ENCODE data around the gene MST1R. TPM values are rescaled to one million over a fixed set of nuclear protein-coding genes. Genes with fewer than 3 reads are reported as not detected.

Gene MST1R
- total RNA-seq, 1 donor from 2014 or later = not detected

DNA sequence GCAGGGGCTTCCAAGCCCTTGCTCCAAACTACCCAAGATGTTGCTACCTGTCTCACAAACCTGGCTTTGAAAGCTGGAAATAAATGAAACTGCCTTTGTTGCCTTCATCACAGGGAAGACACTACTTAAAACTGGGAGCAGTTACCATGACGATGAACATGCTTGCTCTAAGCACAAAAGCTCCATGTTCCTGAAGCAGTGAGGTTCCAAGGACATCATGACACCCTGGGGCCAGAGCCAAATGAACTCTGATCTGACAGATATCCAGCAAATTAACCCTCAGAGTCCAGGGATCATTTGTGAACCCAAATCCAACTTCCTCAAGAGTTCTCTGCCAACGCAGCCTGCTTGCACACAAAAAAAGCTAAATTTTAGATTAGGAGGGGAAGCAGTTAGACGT, 58.0 kb downstream of the MST1R start:
- no peaks in the 10 kb centered on the region for H3K4me1 ChIP-seq
- no peak for DNase-seq (ENCODE audit: low spot score in 2 of 2)
- TF ChIP-seq, protein P1, sequence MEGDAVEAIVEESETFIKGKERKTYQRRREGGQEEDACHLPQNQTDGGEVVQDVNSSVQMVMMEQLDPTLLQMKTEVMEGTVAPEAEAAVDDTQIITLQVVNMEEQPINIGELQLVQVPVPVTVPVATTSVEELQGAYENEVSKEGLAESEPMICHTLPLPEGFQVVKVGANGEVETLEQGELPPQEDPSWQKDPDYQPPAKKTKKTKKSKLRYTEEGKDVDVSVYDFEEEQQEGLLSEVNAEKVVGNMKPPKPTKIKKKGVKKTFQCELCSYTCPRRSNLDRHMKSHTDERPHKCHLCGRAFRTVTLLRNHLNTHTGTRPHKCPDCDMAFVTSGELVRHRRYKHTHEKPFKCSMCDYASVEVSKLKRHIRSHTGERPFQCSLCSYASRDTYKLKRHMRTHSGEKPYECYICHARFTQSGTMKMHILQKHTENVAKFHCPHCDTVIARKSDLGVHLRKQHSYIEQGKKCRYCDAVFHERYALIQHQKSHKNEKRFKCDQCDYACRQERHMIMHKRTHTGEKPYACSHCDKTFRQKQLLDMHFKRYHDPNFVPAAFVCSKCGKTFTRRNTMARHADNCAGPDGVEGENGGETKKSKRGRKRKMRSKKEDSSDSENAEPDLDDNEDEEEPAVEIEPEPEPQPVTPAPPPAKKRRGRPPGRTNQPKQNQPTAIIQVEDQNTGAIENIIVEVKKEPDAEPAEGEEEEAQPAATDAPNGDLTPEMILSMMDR (IDR thresholded peaks at IDR 0.05) = no peak
- no peaks in the 10 kb centered on the region for H3K27me3 ChIP-seq
- intact Hi-C loops (cut with DNase I) = no loop called here
- no peak overlapping the region for H3K27ac ChIP-seq
- H3K4me3 ChIP-seq = no peak overlapping the region
- H3K9me3 ChIP-seq = no peaks in the 10 kb centered on the region
- H3K36me3 ChIP-seq = no peaks in the 10 kb centered on the region

DNA sequence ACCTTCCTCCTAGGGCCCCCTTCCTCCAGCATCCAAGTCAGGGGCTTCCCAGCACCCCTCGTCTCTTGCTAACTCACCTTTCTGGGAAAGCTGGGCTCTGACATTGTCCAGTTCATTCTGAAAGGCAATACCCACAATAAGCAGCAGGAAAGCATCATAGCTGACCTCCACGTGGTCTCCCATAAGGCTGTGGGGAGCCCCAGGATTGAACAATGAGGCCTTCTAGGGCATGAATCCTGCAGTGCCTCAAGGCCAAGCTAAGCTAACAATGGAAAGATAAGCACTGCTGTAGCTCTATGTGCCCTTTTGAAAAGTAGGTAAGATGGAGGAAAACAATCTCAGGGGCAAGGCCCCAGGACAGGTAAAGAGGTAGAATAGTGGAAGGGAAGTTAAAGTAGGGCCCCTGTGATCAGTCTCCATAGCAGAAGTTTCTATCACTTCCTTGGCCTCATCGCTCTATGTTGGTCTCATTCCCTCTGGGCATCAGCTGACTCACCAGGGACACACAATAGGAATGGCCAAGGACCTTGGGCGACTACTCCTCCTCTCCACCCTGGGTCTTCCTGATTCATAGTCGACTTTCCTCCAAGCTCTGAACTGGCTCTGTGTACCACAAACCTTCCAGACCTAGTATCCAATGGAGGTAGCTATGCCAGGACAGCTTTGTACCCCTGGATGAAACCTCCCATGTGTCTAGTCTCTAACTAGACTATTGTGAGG, 59.0 kb downstream of the MST1R start:
- H3K36me3 ChIP-seq = no peaks in the 10 kb centered on the region
- H3K9me3 ChIP-seq = no peaks in the 10 kb centered on the region
- no peak overlapping the region for H3K4me3 ChIP-seq
- H3K27ac ChIP-seq = no peak overlapping the region
- intact Hi-C loops (cut with DNase I) = no loop called here
- no peak for DNase-seq (ENCODE audit: low spot score in 2 of 2)
- TF ChIP-seq, protein P1 (IDR thresholded peaks at IDR 0.05) = no peak
- H3K27me3 ChIP-seq = no peaks in the 10 kb centered on the region
- H3K4me1 ChIP-seq = peaks cover 0 to under 1% of the 10 kb centered on the region in 2 donors

DNA sequence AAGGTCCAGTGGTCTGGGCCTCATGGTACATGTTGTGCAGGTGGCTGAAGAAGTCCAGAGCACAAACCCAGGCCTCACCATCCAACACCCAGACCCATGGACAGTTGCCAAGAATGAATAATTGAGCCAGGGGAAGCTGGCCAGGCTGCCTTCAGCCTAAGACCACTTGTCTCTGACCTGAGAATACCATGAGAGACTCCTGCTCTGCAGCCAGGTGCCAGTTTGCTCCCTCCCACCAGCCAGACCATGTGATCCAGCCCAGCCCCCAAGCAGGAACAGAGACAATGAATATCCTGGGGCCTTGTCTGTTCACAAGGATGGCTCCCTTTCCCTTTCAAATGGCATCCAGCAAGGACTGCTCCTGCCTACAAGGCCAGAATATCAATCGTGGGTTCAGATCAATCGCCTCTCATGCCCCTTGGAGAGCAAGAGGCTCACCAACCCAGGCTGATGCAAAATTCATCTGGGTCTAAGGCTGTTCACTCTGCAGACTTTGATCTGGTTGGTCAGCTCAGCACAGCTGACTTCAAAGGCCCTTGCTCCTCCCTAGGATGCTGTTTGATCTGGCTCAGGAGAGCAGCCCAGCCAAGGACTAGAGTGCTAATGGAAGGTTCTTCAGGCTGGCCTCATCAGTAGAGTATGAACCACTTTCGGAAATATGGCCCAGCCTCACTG, 60.7 kb downstream of the MST1R start:
- Histone ChIP-seq H3K27me3 (no peaks in the 10 kb centered on the region), H3K9me3 (no peaks in the 10 kb centered on the region), H3K4me1 (peaks cover 0 to 4% of the 10 kb centered on the region in 2 donors), H3K4me3 (no peak overlapping the region), H3K36me3 (no peaks in the 10 kb centered on the region), H3K27ac (no peak overlapping the region)
- TF ChIP-seq, protein P1 (IDR thresholded peaks at IDR 0.05) = no peak
- DNase-seq (ENCODE audit: low spot score in 2 of 2) = no peak
- intact Hi-C loops (cut with DNase I) = no loop called here

DNA sequence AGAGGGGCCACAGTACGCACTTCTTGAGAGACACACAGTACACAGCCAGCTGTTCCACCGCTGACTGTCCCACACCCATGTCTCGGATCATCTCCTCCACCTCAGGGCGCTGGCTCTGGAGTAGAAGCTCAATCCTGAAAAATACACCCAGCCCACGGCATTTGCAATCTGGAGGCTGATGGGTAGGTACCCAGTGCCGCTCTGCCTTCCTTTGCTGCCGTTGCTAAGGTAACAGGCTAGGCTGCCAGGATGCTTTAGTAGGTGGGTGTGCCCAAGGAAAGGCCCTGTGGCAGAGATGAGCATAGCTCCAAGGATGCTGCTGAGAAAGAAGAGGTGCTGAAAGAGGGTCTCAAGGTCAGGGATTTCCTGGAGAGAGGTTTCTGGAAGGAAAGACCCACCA, 61.9 kb downstream of the MST1R start:
- intact Hi-C loops (cut with DNase I) = no loop called here
- TF ChIP-seq, protein P1 (IDR thresholded peaks at IDR 0.05) = no peak

DNA sequence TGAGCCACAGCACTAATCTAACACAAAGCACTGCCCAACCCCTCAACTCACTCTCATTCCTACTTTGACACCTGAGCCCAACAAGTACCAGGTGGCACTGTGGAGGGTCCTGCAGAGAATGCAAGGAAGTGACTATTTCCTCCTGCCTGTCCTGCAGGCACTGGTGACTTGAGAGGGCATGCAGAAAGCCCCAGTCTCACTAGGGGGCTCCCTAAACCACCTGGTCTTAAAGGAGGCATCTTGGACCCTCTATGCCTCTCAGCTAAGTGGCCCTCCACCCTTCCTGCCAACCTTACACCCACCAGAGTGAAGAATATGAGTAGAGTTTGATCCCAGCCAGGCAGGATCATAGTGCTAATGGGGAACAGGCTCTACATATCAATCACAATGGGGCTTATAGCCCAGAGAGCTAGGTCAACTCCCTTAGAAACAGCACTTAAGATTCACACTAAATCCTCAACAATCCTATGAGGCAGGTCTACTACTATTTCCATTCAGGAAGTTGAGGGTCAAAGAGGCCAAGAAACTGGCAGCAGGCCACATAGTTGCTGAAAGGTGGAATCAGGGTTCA, 62.5 kb downstream of the MST1R start:
- no peak overlapping the region for H3K27ac ChIP-seq
- H3K36me3 ChIP-seq = no peaks in the 10 kb centered on the region
- peaks cover 0 to 4% of the 10 kb centered on the region in 2 donors for H3K4me1 ChIP-seq
- H3K9me3 ChIP-seq = no peaks in the 10 kb centered on the region
- TF ChIP-seq, protein P1 (IDR thresholded peaks at IDR 0.05) = peak in 1 of 3 experiments; percentile 17
- DNase-seq (ENCODE audit: low spot score in 2 of 2) = no peak
- H3K4me3 ChIP-seq = no peak overlapping the region
- H3K27me3 ChIP-seq = no peaks in the 10 kb centered on the region
- intact Hi-C loops (cut with DNase I) = no loop called here

More for the DNA sequence above, 61.9 kb downstream of the MST1R start:
- Histone ChIP-seq H3K27me3 (no peaks in the 10 kb centered on the region), H3K27ac (no peak overlapping the region), H3K4me3 (no peak overlapping the region), H3K9me3 (no peaks in the 10 kb centered on the region), H3K4me1 (peaks cover 0 to 4% of the 10 kb centered on the region in 2 donors), H3K36me3 (no peaks in the 10 kb centered on the region)
- no peak for DNase-seq (ENCODE audit: low spot score in 2 of 2)
